CD4-positive, alpha-beta T cell treated with Interleukin-6 at 100 ng/mL for 8 hours (primary cell): ENCODE data around the gene PEX5.
"Not testable (repeated sequence)": the region's sequence is repeated elsewhere in the genome, so short reads cannot be mapped to it uniquely, and the experiment has no call there.

Experiments
- DNase-seq: peaks from one replicate; pipeline ENCODE4 v3.0.0-alpha.2; 2020; ENCODE audit warnings: mixed read lengths, low spot score

PEX5 gene

GRCh38 chr12:7213745-7214144 is 24.3 kb downstream of the PEX5 start:
- not testable (repeated sequence) for DNase-seq

- DNase-seq = no peak
These were observed 28.1 kb downstream of the PEX5 start for GRCh38 chr12:7217475-7218069.

DNA sequence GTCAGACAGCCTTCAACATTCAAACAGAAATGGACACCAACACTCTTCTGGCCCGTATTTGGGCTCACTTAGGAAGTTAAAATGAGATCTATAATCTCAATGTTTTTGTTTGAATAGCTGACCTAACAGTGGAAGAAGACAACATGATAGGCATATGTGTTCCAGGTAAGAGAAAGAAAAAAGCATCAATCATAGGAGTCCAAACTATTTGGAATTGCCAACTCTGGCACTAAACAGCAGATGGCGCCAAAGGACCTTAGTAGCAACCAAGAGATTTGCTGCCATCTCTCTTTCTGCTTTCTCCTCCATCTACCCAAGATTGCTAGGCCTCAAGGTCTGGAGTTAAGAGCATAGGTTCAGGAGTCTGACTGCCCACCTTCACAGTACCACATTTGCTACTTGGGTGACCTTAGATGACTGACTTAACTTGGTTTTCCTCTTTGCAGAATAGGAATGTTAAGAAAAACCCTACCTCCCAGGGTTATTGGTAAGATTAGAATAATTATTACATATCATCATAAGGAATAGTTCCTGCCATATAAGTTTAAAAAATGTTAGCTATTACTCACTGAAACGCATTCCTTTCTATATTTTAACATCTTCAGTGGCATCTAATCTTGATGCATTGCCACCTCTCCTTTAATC is 30.2 kb downstream of the PEX5 start:
- DNase-seq = peak; percentile 70

DNA sequence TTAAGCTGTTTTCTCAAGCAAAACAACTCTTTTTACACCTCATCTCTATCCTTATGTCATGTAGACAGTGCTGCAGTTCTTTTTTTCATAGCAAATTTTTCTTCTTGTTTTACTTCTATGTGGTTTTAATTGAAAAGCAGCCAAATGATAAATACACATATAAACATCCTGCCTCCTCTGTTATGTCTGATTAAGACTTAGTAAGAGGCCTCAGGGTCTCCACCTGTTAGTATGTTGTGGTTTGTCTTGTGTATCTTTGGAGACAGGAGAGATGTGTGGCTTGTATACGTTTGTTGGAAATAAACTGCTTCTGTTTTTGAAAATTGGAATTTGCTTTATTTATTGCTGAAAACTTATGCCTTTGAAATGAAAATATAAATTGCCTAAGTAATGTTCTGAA is 32.0 kb downstream of the PEX5 start:
- no peak for DNase-seq

DNA sequence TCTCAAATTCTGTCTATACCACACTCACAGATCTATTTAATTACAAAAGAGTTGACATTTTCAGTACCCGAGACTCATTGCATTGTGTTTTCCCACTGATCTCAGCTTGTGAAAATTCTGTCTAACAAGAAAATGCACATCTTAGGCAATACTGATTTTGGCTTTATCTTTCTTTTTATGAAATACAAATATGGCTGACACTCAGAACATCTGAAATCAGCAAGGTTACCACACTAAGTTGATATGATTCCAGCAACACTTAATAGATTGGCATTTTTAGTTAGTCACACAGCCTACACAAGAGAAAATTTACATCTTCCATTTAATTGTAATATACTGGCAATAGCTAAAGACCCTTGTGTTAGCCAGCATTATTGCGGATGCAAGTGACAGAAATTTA is 40.3 kb downstream of the PEX5 start:
- DNase-seq = no peak

DNA sequence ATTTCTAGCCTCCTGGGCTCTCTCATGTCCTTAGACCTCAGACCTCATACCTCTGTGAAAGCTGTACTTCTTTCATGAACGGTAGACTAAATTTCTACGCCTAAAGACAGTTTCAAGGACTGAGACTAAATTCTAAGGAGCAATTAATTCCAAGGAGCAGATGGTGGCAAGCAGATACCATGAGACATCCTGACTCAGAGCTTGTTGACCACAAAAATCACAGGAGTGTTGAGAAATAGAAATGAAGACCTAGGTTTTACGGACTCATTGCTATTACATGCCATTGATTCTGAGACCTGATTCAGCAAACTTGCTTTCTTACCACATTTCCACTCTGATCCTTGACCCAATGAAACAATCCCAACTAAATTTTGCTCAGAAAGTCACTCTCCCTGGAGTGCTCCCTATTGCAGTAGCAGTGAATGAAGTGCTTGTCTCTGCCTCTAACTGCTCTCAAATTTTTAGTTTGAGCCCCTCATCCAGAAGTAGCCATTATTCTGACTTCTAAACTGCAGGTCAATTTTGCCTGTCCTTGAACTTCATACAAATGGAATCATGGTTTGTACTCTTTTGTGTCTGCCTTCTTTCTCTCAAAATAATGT is 52.0 kb downstream of the PEX5 start:
- DNase-seq = no peak

DNA sequence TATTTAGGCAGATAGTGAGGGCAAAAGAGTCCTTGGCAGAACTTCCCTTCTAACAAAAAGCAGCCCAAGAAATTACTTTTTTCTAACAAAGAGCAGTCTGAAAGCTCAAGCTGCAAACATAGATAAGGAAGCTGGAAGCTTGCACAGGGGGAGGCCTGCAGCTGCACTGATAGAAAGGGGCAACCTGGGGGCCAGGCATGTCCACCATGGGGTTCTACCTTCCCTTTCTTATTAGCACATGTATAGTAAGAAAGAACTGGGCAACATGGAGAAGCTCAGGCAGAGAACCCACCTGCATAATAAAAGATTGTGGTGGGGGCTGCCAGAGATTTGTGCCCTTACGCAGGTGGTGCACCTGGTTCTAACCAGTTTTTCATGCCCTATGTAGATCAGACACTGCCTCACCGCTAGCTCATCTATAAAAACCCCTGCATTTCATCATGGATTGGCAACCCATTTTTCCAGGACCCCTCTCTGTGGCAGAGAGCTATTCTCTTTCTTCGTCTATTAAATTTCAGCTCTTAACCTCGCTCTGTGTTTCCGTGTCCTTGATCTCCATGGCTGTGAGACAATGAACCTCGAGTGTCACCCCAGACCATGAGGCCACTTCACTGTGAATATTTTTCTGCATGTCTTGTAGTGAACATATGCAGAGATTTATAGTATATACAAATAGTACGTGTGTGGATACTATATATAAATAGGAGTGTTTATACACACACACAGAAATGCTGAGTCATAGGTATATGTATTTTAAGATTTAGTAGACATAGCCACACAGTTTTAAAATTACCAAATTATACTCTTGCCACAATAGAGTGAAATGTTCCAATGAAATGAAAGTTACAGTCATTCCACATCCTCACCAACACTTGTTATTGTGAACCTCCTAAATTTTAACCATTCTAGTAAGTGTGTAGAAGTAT is 53.0 kb downstream of the PEX5 start:
- no peak for DNase-seq

- DNase-seq = not testable (repeated sequence)
These were observed 62.0 kb downstream of the PEX5 start for GRCh38 chr12:7251328-7251996.

- no peak for DNase-seq
These were observed 69.6 kb downstream of the PEX5 start for GRCh38 chr12:7259060-7259459.
